K562 (cell line): ENCODE measurements around the gene WIPF1. TPM values are rescaled to one million over a fixed set of nuclear protein-coding genes. Genes with fewer than 3 reads are reported as not detected.

Experiments
- ATAC-seq: fragments of 200-7000 bp; cut with Tn5 transposase; 3 replicates; pipeline ENCODE4 v1.9.1; 2020; ENCODE audit warnings: moderate library complexity
- BruUV-seq: library from RNA; stranded (reverse); fragments of 400-500 nt; replicated peaks from 2 replicates; lab custom pipeline; 2021; lab: Mats Ljungman, UMichigan
- CTCF ChIA-PET: fragments of 300-600 bp; formaldehyde crosslinking; extraction: SDS; loops from one replicate; lab custom pipeline; 2021; ENCODE audit warnings: low intra/inter-chr PET ratio; lab: Yijun Ruan, JAX
- POLR2A ChIA-PET: fragments of 300-600, 350-650 bp; sonication (Branson Sonifier 250); formaldehyde crosslinking; extraction: SDS; loops from one replicate; lab custom pipeline; 2021; ENCODE audit warnings: antibody characterized with exemption, inconsistent platforms; lab: Yijun Ruan, JAX
- DNase-seq, 4 experiments: peaks; one replicate each; pipeline versions ENCODE4 v3.0.0 to v3.0.0-alpha.2; 2011 to 2018; ENCODE audit warnings: low spot score in 3 of 4, mixed read lengths in 3 of 4; ENCODE audit errors: extremely low read depth in 1 of 4
- FAIRE-seq: peaks from 2 replicates; lab custom pipeline; 2011; peaks lifted over from hg19 to GRCh38; lab: Jason Lieb, UNC
- H2AFZ ChIP-seq: 2 replicates; pipeline ENCODE4 v1.6.0; 2011; ENCODE audit warnings: low read depth, low read length, control low read depth, inconsistent platforms
- H3K27ac ChIP-seq: fragments of 200-600 bp; 3 replicates; pipeline ENCODE4 v1.8.0; 2011; ENCODE audit warnings: low read depth, mild to moderate bottlenecking, control low read depth, inconsistent platforms, low read length, moderate library complexity, mixed read lengths; ENCODE audit errors: extremely low read depth
- H3K27me3 ChIP-seq, 2 experiments: fragments of 300-600 bp in 1 of 2; 2 replicates in 1 of 2; 3 replicates in 1 of 2; pipeline versions ENCODE4 v1.6.0 to v1.8.0; 2011; ENCODE audit warnings: inconsistent platforms in 2 of 2, low read length in 2 of 2, mild to moderate bottlenecking in 1 of 2, mixed read lengths in 1 of 2, moderate library complexity in 1 of 2; ENCODE audit not compliant: control insufficient read depth in 2 of 2, insufficient read depth in 2 of 2
- H3K36me3 ChIP-seq: fragments of 300-600 bp; 3 replicates; pipeline ENCODE4 v1.8.0; 2011; ENCODE audit warnings: mild to moderate bottlenecking, low read length, inconsistent platforms; ENCODE audit not compliant: control insufficient read depth, insufficient read depth
- H3K4me1 ChIP-seq, 2 experiments: fragments of 200-600 bp in 1 of 2; replicated peaks in 1 of 2; 2 replicates in 1 of 2; 3 replicates in 1 of 2; pipeline versions ENCODE4 v1.5.1 to v1.8.0; 2011; ENCODE audit warnings: inconsistent platforms in 2 of 2, low read length in 2 of 2, mild to moderate bottlenecking in 1 of 2, mixed read lengths in 1 of 2, moderate library complexity in 1 of 2; ENCODE audit not compliant: control insufficient read depth in 2 of 2, insufficient read depth in 2 of 2
- H3K4me2 ChIP-seq: 2 replicates; pipeline ENCODE4 v1.6.1; 2011; ENCODE audit warnings: low read length, control low read depth, inconsistent platforms, mixed read lengths; ENCODE audit not compliant: insufficient read depth
- H3K4me3 ChIP-seq: fragments of 200-600 bp; sonication (generic), shearing (Covaris generic); 2 replicates; pipeline ENCODE4 v1.5.1; 2016; ENCODE audit warnings: control low read depth, inconsistent platforms
- H3K79me2 ChIP-seq: fragments of 200-600 bp; 3 replicates; pipeline ENCODE4 v1.8.0; 2011; ENCODE audit warnings: low read length, inconsistent platforms; ENCODE audit not compliant: control insufficient read depth, insufficient read depth
- H3K9ac ChIP-seq, 2 experiments: 2 replicates each; pipeline versions ENCODE4 v1.6.0 to v1.6.1; 2011; ENCODE audit warnings: low read depth in 2 of 2, low read length in 2 of 2, control low read depth in 1 of 2, inconsistent platforms in 1 of 2, mild to moderate bottlenecking in 1 of 2, mixed read lengths in 1 of 2; ENCODE audit not compliant: insufficient read depth in 1 of 2
- H3K9me1 ChIP-seq: one replicate; pipeline ENCODE4 v1.6.0; 2011; ENCODE audit warnings: inconsistent platforms, mild to moderate bottlenecking, low read length, moderate library complexity; ENCODE audit not compliant: control insufficient read depth, insufficient read depth
- H3K9me3 ChIP-seq: replicated peaks from 2 replicates; pipeline ENCODE4 v1.5.1; 2011; ENCODE audit warnings: low read depth, low read length, inconsistent platforms; ENCODE audit not compliant: control insufficient read depth, insufficient read depth
- H4K20me1 ChIP-seq: replicated peaks from 2 replicates; pipeline ENCODE4 v1.6.1; 2011; ENCODE audit warnings: low read length, inconsistent platforms, mixed read lengths; ENCODE audit not compliant: control insufficient read depth, insufficient read depth
- ATF4 ChIP-seq: fragments of 450-650 bp; formaldehyde crosslinking; IDR thresholded peaks from 2 replicates; pipeline ENCODE4 v1.4.0; 2022; ENCODE audit warnings: mild to moderate bottlenecking, moderate library complexity
- DEAF1 ChIP-seq: fragments of 450-650 bp; formaldehyde crosslinking; IDR thresholded peaks from 2 replicates; pipeline ENCODE4 v1.4.0; 2020; ENCODE audit warnings: mild to moderate bottlenecking, moderate library complexity
- E2F5 ChIP-seq: sonication (generic); formaldehyde crosslinking; IDR thresholded peaks from 2 replicates; pipeline ENCODE4 v1.8.0; 2022; ENCODE audit warnings: mild to moderate bottlenecking, missing genetic modification reagents
- ETV1 ChIP-seq: fragments of 450-650 bp; conservative IDR thresholded peaks from 2 replicates; pipeline ENCODE4 v1.6.1; 2016; ENCODE audit warnings: missing genetic modification characterization, control low read depth, low read depth, missing compliant biosample characterization
- HDAC2 ChIP-seq: fragments of 450-650 bp; IDR thresholded peaks from 2 replicates; pipeline ENCODE4 v1.6.1; 2016; ENCODE audit warnings: mild to moderate bottlenecking
- HINFP ChIP-seq: fragments of 450-650 bp; conservative IDR thresholded peaks from 2 replicates; pipeline ENCODE4 v1.6.1; 2016; ENCODE audit warnings: missing genetic modification characterization, low read depth, mild to moderate bottlenecking, control low read depth, missing compliant biosample characterization
- HNRNPLL ChIP-seq: fragments of 200-400 bp; formaldehyde crosslinking; IDR thresholded peaks from 2 replicates; pipeline ENCODE4 v1.6.1; 2017; ENCODE audit warnings: low read length, low read depth, mild to moderate bottlenecking; ENCODE audit not compliant: poor library complexity, severe bottlenecking
- MTA1 ChIP-seq: fragments of 450-650 bp; IDR thresholded peaks from 2 replicates; pipeline ENCODE4 v1.6.1; 2017; ENCODE audit warnings: borderline replicate concordance
- NCOA6 ChIP-seq: fragments of 450-650 bp; IDR thresholded peaks from 2 replicates; pipeline ENCODE4 v1.6.1; 2017; ENCODE audit warnings: mild to moderate bottlenecking
- STAT5B ChIP-seq: fragments of 250-450 bp; sonication (Bioruptor Pico); IDR thresholded peaks from 2 replicates; pipeline ENCODE4 v1.8.0; 2021; ENCODE audit warnings: mild to moderate bottlenecking, inconsistent platforms
- STAT6 ChIP-seq: sonication (generic); formaldehyde crosslinking; IDR thresholded peaks from 2 replicates; pipeline ENCODE4 v1.8.1; 2023; ENCODE audit warnings: mild to moderate bottlenecking, missing genetic modification reagents
- TRIM25 ChIP-seq: fragments of 450-650 bp; IDR thresholded peaks from 2 replicates; pipeline ENCODE4 v1.7.0; 2016; ENCODE audit warnings: borderline replicate concordance
- ZNF217 ChIP-seq: sonication (generic); formaldehyde crosslinking; IDR thresholded peaks from 2 replicates; pipeline ENCODE4 v1.8.0; 2022; ENCODE audit warnings: mild to moderate bottlenecking, missing genetic modification reagents
- WGBS: fragments of 100-300 bp; shearing (Covaris generic); methylation state at CpG from one replicate; pipeline ENCODE4 v1.1.6; 2016; ENCODE audit warnings: low coverage, mixed read lengths; ENCODE audit not compliant: insufficient coverage; ENCODE audit errors: missing lambda C conversion rate; 5-methylcytosine and 5-hydroxymethylcytosine counted together
- in situ Hi-C: fragments of 300-500 bp; cut with MboI; formaldehyde crosslinking; loops from 4 replicates; pipeline ENCODE4 v1.15.0; 2018; ENCODE audit warnings: inconsistent platforms, mixed read lengths
- intact Hi-C: fragments of 100-400 bp; cut with micrococcal nuclease; formaldehyde crosslinking; loops from 2 replicates; pipeline ENCODE4 v1.14.2; 2022
- polyA plus RNA-seq, 8 experiments: library from polyadenylated mRNA; depleted of rRNA in 4 of 8; stranded (reverse) in 5 of 8; unstranded in 3 of 8; fragments of >200 nt; fragmentation: Nextera tagmentation in 2 of 8; fragmentation: Illumina TruSeq in 1 of 8; extraction: Ambion mirVana in 2 of 8; extraction: Trizol in 1 of 8; gene quantifications; 2 replicates each; pipeline versions ENCODE4 v1.2.1 to v1.2.3, GENCODE V29; 2011 to 2014; ENCODE audit warnings: inconsistent platforms in 1 of 8, missing spikeins in 1 of 8
- total RNA-seq, 7 experiments: library from RNA; depleted of rRNA in 6 of 7; stranded (reverse); fragments of >200 nt in 6 of 7; fragmentation: Illumina TruSeq in 2 of 7; extraction: Trizol in 2 of 7; gene quantifications; 2 replicates each; pipeline versions ENCODE4 v1.2.1 to v1.2.3, GENCODE V29; 2011 to 2021; ENCODE audit warnings: low replicate concordance in 1 of 7

WIPF1 gene
- total and polyA plus RNA-seq, 9 of the 15 experiments (the other 6 are each of a cell fraction or from before 2014, with no cell fraction given), result 0.54 to 4.9 (median 2.4) TPM

GRCh38 chr2:174580951-174581350 lies 16.7 kb downstream of the WIPF1 start:
- H3K79me2 ChIP-seq, result no peaks in the 10 kb centered on the region
- WGBS, result 25% methylated on average over 2 of the region's 2 CpGs
- no peak for ATAC-seq
- ChIA-PET POLR2A (interaction anchor here (0.8 to 0.9 kb wide), 2 partner anchors 13 to 1643 kb away, joined by 3 to 4 read pairs; no protein-coding TSS in a partner anchor), CTCF (no interaction called here)
- no TSS peak for BruUV-seq
- H3K9ac ChIP-seq, result no peak overlapping the region
- no peak for DNase-seq
- intact Hi-C loops, result no loop called here
- H3K4me3 ChIP-seq, result no peak overlapping the region
- H4K20me1 ChIP-seq, result no peaks in the 10 kb centered on the region; the same call in 1 of the 2 replicates
- FAIRE-seq, result no peak
- H3K4me1 ChIP-seq, result no peaks in the 10 kb centered on the region
- in situ Hi-C loops, result no loop called here
- no peaks in the 10 kb centered on the region for H3K36me3 ChIP-seq
- H2AFZ ChIP-seq, result no peak overlapping the region
- peaks cover 0 to 4% of the 10 kb centered on the region in 2 experiments; a peak in 1 of 5 replicates for H3K27me3 ChIP-seq
- H3K27ac ChIP-seq, result no peak overlapping the region
- no peak overlapping the region for H3K4me2 ChIP-seq
- no peaks in the 10 kb centered on the region for H3K9me1 ChIP-seq
- H3K9me3 ChIP-seq, result no peaks in the 10 kb centered on the region
- TF ChIP-seq ETV1 (tag) (no peak), STAT5B (no peak), E2F5 (CRISPR knock-in tag) (no peak), ZNF217 (no peak), NCOA6 (no peak), HDAC2 (no peak), ATF4 (CRISPR knock-in tag) (no peak), TRIM25 (no peak), DEAF1 (CRISPR knock-in tag) (no peak), HNRNPLL (no peak), STAT6 (no peak), MTA1 (no peak), HINFP (tag) (no peak)
